Measurements from ENCODE around the gene KRTAP4-11. TPM values are rescaled to one million over a fixed set of nuclear protein-coding genes. Genes with fewer than 3 reads are reported as not detected.

The KRTAP4-11 gene
- total RNA-seq, 1 experiment from 2014 or later = not detected

DNA sequence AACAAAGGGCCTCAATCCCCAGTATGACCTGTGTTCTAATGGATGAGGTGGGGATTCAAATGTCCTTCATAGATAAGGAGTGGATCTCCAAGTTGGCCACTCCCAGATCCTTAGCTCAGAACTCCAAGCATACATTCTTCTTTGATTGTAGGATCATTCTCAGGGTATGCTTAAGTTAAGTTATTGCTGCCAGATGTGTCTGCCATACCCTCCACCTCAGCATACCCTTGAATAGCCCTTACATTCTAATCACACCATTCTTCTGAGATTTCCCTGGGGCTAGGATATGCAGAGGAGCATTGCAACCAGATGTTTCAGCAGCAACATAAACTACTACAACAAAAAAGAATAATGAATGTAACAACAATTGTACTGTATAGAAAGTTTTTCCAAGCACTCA lies 50.9 kb downstream of the KRTAP4-11 start:
- Histone ChIP-seq H3K4me3 (ENCODE audit: low read depth in 2 of 2, low read length in 2 of 2) (no peak overlapping the region), H3K36me3 (ENCODE audit: control insufficient read depth, insufficient read depth, low read length) (no peaks in the 10 kb centered on the region), H3K4me1 (ENCODE audit: control insufficient read depth, insufficient read depth, low read length) (no peaks in the 10 kb centered on the region), H3K9me3 (ENCODE audit: control insufficient read depth, insufficient read depth, low read depth, low read length) (no peaks in the 10 kb centered on the region), H3K27ac (ENCODE audit: low read length) (no peak overlapping the region), H3K27me3 (ENCODE audit: control insufficient read depth, insufficient read depth, low read length) (no peaks in the 10 kb centered on the region)
- no peak for DNase-seq (ENCODE audit: low read depth, low spot score)
- no TSS peak for BruUV-seq (replicated peaks)
- no peak for TF ChIP-seq POLR2AphosphoS5 (IDR thresholded peaks at IDR 0.05; ENCODE audit: low read depth, low read length)
- TF ChIP-seq, protein P1, sequence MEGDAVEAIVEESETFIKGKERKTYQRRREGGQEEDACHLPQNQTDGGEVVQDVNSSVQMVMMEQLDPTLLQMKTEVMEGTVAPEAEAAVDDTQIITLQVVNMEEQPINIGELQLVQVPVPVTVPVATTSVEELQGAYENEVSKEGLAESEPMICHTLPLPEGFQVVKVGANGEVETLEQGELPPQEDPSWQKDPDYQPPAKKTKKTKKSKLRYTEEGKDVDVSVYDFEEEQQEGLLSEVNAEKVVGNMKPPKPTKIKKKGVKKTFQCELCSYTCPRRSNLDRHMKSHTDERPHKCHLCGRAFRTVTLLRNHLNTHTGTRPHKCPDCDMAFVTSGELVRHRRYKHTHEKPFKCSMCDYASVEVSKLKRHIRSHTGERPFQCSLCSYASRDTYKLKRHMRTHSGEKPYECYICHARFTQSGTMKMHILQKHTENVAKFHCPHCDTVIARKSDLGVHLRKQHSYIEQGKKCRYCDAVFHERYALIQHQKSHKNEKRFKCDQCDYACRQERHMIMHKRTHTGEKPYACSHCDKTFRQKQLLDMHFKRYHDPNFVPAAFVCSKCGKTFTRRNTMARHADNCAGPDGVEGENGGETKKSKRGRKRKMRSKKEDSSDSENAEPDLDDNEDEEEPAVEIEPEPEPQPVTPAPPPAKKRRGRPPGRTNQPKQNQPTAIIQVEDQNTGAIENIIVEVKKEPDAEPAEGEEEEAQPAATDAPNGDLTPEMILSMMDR (IDR thresholded peaks at IDR 0.05) = no peak
- TF ChIP-seq, protein P2, sequence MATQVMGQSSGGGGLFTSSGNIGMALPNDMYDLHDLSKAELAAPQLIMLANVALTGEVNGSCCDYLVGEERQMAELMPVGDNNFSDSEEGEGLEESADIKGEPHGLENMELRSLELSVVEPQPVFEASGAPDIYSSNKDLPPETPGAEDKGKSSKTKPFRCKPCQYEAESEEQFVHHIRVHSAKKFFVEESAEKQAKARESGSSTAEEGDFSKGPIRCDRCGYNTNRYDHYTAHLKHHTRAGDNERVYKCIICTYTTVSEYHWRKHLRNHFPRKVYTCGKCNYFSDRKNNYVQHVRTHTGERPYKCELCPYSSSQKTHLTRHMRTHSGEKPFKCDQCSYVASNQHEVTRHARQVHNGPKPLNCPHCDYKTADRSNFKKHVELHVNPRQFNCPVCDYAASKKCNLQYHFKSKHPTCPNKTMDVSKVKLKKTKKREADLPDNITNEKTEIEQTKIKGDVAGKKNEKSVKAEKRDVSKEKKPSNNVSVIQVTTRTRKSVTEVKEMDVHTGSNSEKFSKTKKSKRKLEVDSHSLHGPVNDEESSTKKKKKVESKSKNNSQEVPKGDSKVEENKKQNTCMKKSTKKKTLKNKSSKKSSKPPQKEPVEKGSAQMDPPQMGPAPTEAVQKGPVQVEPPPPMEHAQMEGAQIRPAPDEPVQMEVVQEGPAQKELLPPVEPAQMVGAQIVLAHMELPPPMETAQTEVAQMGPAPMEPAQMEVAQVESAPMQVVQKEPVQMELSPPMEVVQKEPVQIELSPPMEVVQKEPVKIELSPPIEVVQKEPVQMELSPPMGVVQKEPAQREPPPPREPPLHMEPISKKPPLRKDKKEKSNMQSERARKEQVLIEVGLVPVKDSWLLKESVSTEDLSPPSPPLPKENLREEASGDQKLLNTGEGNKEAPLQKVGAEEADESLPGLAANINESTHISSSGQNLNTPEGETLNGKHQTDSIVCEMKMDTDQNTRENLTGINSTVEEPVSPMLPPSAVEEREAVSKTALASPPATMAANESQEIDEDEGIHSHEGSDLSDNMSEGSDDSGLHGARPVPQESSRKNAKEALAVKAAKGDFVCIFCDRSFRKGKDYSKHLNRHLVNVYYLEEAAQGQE (IDR thresholded peaks at IDR 0.05; ENCODE audit: insufficient read depth in 1 of 2, low read depth in 2 of 2, low read length in 1 of 2) = no peak
- no peak for TF ChIP-seq SIN3A (IDR thresholded peaks at IDR 0.05; ENCODE audit: borderline replicate concordance, insufficient read depth, low read depth, low read length)
- TF ChIP-seq TCF7L2 (IDR thresholded peaks at IDR 0.05; ENCODE audit: low read depth, low read length) = no peak
- intact Hi-C loops (cut with micrococcal nuclease; ENCODE audit: unreplicated experiment) (no loop called here), in situ Hi-C loops (cut with HindIII; ENCODE audit: low pct_unique_long_range_greater_than_20kb, low sequenced_read_pairs) (no loop called here)
- ChIA-PET POLR2A (no interaction called here), CTCF (no interaction called here)
- ATAC-seq = no peak

Other genes starting within 250 kb of the KRTAP4-11 start
- gene KRT20, start 233.1 kb downstream of the KRTAP4-11 start, total RNA-seq (2021; ENCODE audit: unreplicated experiment) = 0.13 TPM
- gene KRT23, start 180.7 kb downstream of the KRTAP4-11 start, total RNA-seq (2021; ENCODE audit: unreplicated experiment) = not detected
- gene KRT39, start 151.4 kb downstream of the KRTAP4-11 start, total RNA-seq (2021; ENCODE audit: unreplicated experiment) = not detected
- gene KRT40, start 134.0 kb downstream of the KRTAP4-11 start, total RNA-seq (2021; ENCODE audit: unreplicated experiment) = not detected
- not detected for gene KRTAP3-3, start 124.2 kb downstream of the KRTAP4-11 start, total RNA-seq (2021; ENCODE audit: unreplicated experiment)
- not detected for gene KRTAP3-2, start 118.5 kb downstream of the KRTAP4-11 start, total RNA-seq (2021; ENCODE audit: unreplicated experiment)
- not detected for gene KRTAP3-1, start 109.2 kb downstream of the KRTAP4-11 start, total RNA-seq (2021; ENCODE audit: unreplicated experiment)
- gene KRTAP1-5, start 91.2 kb downstream of the KRTAP4-11 start, total RNA-seq (2021; ENCODE audit: unreplicated experiment) = not detected
- not detected for gene KRTAP1-4, start 88.2 kb downstream of the KRTAP4-11 start, total RNA-seq (2021; ENCODE audit: unreplicated experiment)
- not detected for gene KRTAP1-3, start 83.5 kb downstream of the KRTAP4-11 start, total RNA-seq (2021; ENCODE audit: unreplicated experiment)
- not detected for gene KRTAP1-1, start 76.9 kb downstream of the KRTAP4-11 start, total RNA-seq (2021; ENCODE audit: unreplicated experiment)
- not detected for gene KRTAP2-1, start 71.1 kb downstream of the KRTAP4-11 start, total RNA-seq (2021; ENCODE audit: unreplicated experiment)
- not detected for gene KRTAP2-2, start 63.1 kb downstream of the KRTAP4-11 start, total RNA-seq (2021; ENCODE audit: unreplicated experiment)
- gene KRTAP2-3, start 58.3 kb downstream of the KRTAP4-11 start, total RNA-seq (2021; ENCODE audit: unreplicated experiment) = not detected
- gene KRTAP2-4, start 52.5 kb downstream of the KRTAP4-11 start, total RNA-seq (2021; ENCODE audit: unreplicated experiment) = not detected
- gene KRTAP4-7, start 34.2 kb downstream of the KRTAP4-11 start, total RNA-seq (2021; ENCODE audit: unreplicated experiment) = not detected
- gene KRTAP4-8, start 20.2 kb downstream of the KRTAP4-11 start, total RNA-seq (2021; ENCODE audit: unreplicated experiment) = not detected
- gene KRTAP4-16, start 16.2 kb downstream of the KRTAP4-11 start, total RNA-seq (2021; ENCODE audit: unreplicated experiment) = not detected
- gene KRTAP4-9, start 13.0 kb downstream of the KRTAP4-11 start, total RNA-seq (2021; ENCODE audit: unreplicated experiment) = not detected
- not detected for gene KRTAP4-12, start 5.8 kb upstream of the KRTAP4-11 start, total RNA-seq (2021; ENCODE audit: unreplicated experiment)
- gene KRTAP4-6, start 22.2 kb upstream of the KRTAP4-11 start, total RNA-seq (2021; ENCODE audit: unreplicated experiment) = not detected
- not detected for gene KRTAP4-5, start 31.5 kb upstream of the KRTAP4-11 start, total RNA-seq (2021; ENCODE audit: unreplicated experiment)
- gene KRTAP4-4, start 42.4 kb upstream of the KRTAP4-11 start, total RNA-seq (2021; ENCODE audit: unreplicated experiment) = not detected
- gene KRTAP4-3, start 49.8 kb upstream of the KRTAP4-11 start, total RNA-seq (2021; ENCODE audit: unreplicated experiment) = not detected
- not detected for gene KRTAP4-2, start 59.8 kb upstream of the KRTAP4-11 start, total RNA-seq (2021; ENCODE audit: unreplicated experiment)
- gene KRTAP4-1, start 66.5 kb upstream of the KRTAP4-11 start, total RNA-seq (2021; ENCODE audit: unreplicated experiment) = not detected
- gene KRTAP9-1, start 71.5 kb upstream of the KRTAP4-11 start, total RNA-seq (2021; ENCODE audit: unreplicated experiment) = not detected
- not detected for gene KRTAP9-2, start 108.3 kb upstream of the KRTAP4-11 start, total RNA-seq (2021; ENCODE audit: unreplicated experiment)
- gene KRTAP9-3, start 114.1 kb upstream of the KRTAP4-11 start, total RNA-seq (2021; ENCODE audit: unreplicated experiment) = not detected
- gene KRTAP9-8, start 119.6 kb upstream of the KRTAP4-11 start, total RNA-seq (2021; ENCODE audit: unreplicated experiment) = not detected
- not detected for gene KRTAP9-4, start 131.3 kb upstream of the KRTAP4-11 start, total RNA-seq (2021; ENCODE audit: unreplicated experiment)
- gene KRTAP9-9, start 137.0 kb upstream of the KRTAP4-11 start, total RNA-seq (2021; ENCODE audit: unreplicated experiment) = not detected
- gene KRTAP9-6, start 147.0 kb upstream of the KRTAP4-11 start, total RNA-seq (2021; ENCODE audit: unreplicated experiment) = not detected
- not detected for gene KRTAP9-7, start 157.3 kb upstream of the KRTAP4-11 start, total RNA-seq (2021; ENCODE audit: unreplicated experiment)
- gene KRTAP29-1, start 184.5 kb upstream of the KRTAP4-11 start, total RNA-seq (2021; ENCODE audit: unreplicated experiment) = not detected
- not detected for gene KRTAP16-1, start 190.9 kb upstream of the KRTAP4-11 start, total RNA-seq (2021; ENCODE audit: unreplicated experiment)
- gene KRTAP17-1, start 197.3 kb upstream of the KRTAP4-11 start, total RNA-seq (2021; ENCODE audit: unreplicated experiment) = not detected
- gene KRT33A, start 232.5 kb upstream of the KRTAP4-11 start, total RNA-seq (2021; ENCODE audit: unreplicated experiment) = not detected

Measured in Panc1 (cell line).